Stimulated activated CD4-positive, alpha-beta T cell treated with anti-CD3 and anti-CD28 coated beads, Interleukin-1b, Interleukin-23, amount 100 ng/mL, for 1 hour (primary cell): ENCODE results near the gene TSHZ2.
"Not testable (repeated sequence)": the region's sequence is repeated elsewhere in the genome, so short reads cannot be mapped to it uniquely, and the experiment has no call there.

Experiments
- DNase-seq, 2 donors: peaks; one replicate each; pipeline ENCODE4 v3.0.0-alpha.2; 2020; ENCODE audit warnings: low read depth in 2 of 2

The TSHZ2 gene

DNA sequence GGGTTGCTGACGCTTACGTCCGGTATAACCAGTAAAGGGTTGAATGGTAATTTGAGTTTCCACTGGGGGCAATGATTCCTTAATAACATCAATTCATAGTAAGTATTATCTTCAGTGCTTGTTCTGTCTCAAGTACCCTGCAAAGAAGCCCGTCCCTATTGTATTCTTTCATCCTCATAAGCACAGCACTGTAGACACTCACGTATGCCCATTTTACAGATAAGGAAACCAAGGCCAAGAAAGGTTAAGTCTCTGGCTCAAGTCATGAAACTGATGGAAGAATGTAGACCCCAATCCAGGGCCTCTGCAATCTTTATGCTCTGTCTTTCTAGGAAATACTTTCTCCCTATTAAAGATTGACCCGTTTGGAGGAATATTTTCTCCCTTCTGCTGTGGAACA lies 370.3 kb downstream of the TSHZ2 start:
- DNase-seq: no peak

DNA sequence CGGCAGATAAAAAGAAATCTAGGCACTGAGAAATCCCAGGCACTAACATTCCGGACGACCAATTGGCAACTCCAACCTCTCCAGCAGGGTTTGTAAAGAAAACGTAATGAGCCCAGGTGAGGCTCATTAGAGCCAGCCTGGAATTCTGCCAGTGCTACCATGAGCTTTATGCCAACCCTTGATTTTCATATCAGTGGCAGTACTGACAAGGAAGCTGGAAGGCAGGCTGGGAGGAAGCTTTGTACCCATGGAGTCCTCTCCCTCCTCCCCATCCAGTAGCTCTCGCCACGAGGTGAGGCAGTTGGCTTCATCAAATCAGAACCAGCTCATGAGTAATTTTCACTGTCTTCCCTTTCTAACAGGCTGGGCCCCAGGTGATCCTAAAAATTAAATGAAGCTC lies 371.3 kb downstream of the TSHZ2 start:
- no peak for DNase-seq

DNA sequence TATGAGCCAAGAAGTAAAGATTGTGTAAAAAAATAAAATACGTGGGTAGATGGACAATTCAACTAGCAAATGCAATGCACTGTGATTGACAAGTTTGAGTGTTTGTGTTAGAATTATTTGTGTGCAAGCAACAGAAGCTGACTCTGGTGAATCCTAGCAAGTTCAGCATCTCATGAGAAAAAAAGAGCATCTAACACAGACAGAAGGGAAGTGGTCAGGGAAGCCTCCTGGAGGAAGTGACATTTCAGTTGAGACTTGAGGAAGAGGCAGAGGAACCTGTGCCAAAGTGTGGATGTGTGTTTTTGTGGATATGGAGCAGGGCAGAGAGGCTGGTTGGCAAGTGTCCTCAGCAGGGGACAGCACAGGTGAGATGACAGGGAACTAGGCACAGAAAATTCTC lies 372.7 kb downstream of the TSHZ2 start:
- no peak for DNase-seq

GRCh38 chr20:53345536-53346334 lies 373.6 kb downstream of the TSHZ2 start:
- no peak for DNase-seq

GRCh38 chr20:53346335-53346648 lies 374.1 kb downstream of the TSHZ2 start:
- no peak for DNase-seq

- no peak for DNase-seq
Measured at GRCh38 chr20:53349730-53350129, 377.6 kb downstream of the TSHZ2 start.

- DNase-seq: no peak
Measured at GRCh38 chr20:53352727-53353440, 380.7 kb downstream of the TSHZ2 start.

GRCh38 chr20:53354314-53354713 lies 382.2 kb downstream of the TSHZ2 start:
- no peak for DNase-seq

DNA sequence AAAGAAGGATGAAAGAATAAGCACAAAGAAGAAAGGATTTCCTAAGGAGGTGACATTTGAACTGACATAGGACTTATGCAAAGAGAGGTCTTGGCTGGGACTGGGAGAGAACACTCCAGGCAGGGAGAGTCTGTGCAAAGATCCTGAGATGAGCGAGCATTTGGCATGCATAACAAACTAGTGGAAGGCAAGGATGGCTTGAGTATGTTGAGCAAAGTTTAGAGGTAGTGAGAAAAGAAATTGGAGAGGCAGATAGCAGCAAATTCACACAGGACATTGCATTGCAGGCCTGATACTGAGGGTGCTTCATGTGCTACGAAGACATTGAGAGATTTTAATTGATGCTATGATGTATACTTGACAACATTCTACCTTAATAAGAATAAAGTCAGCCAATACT lies 383.6 kb downstream of the TSHZ2 start:
- DNase-seq: no peak

DNA sequence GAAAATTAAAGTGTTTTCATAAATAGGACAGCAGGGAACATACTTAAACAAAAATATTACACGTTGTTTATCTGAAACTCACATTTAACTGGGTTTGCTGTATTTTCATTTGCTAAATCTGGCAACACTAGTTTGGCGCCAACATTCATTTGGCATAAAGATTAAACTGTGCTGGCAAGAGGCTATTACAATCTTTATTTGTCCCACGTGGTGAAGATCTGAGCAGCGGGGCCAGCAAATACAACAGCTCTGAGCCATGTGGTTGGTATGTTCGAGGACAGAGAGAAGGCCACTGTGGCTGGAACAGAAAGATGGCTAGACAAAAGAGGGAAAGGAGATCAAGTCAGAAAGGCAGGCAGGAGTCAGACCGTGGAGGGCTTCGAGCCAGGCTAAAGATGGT lies 387.3 kb downstream of the TSHZ2 start:
- no peak for DNase-seq

DNA sequence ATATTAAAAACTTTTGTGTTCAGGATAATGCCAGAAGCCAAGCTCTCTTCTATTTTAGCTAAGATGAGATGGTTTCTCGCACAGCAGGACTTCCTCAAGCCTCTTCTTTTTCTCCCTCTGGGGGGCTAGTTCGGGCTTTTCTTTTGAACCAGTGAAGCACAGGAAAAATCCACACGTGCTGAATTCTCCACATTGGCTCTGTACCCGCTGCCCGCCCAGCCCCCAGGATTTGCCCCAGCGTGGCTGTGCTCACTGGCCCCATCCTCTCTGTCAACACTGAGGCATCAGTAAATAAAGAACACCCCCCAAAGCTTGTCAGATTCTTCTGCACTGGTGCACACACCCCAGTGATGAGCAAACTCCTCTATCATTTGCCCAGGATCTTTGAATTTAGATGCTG lies 388.7 kb downstream of the TSHZ2 start:
- DNase-seq: no peak

DNA sequence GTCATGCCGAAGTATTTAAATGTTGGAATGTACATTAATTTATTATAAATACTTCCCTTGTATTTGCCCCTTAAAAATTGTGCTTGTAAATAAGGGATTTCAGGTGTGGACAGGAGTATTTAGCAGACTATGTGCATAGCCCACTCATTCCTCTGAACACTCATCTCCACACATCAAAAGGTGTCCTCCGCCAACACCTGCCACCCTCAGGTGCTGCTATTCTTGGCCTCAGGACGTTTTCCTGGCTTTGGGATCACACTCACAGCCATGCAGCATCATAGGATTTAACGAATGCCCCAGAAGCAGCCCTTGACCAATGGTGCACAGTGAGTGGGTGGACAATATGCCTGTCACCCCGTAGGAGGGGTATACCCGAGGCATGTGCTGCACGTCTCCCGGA lies 390.6 kb downstream of the TSHZ2 start:
- no peak for DNase-seq

DNA sequence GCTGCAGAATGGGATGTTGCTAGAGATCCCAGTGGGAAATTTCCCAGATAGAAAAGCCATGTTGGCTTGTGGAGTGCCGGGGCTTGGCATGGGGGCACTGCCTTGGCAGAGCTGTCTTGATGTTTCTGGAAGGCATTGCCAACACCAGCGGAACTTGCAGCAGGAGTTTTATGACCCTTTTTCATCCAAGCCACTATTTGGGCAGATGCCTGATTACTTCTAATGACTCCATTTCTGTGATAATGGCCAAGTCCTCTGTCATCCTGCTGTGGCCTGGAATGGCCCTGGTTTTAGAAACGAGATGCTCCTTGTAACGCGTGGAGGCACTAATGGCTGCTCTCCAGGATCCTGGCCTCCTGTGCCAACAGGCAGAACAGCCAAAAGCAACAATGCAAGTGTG lies 392.5 kb downstream of the TSHZ2 start:
- no peak for DNase-seq

DNA sequence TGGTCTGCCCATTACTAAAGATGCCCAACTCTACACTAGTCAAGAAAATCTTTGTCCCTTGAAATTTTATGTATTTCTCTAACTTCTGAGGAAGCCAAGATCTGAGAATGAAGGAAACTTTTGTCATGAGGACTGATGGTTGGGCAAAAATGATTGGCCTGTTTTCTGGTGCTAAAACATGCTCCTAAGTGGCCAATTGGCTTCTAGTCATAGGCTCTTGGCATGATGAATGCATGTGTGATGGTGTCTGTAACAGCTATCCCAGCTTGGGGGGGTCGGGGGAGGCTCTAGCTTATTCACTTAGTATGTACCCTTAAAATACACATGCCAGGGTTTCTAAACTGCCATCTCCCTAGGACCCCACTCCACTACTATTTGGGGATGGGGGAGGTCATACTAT lies 392.9 kb downstream of the TSHZ2 start:
- no peak for DNase-seq

DNA sequence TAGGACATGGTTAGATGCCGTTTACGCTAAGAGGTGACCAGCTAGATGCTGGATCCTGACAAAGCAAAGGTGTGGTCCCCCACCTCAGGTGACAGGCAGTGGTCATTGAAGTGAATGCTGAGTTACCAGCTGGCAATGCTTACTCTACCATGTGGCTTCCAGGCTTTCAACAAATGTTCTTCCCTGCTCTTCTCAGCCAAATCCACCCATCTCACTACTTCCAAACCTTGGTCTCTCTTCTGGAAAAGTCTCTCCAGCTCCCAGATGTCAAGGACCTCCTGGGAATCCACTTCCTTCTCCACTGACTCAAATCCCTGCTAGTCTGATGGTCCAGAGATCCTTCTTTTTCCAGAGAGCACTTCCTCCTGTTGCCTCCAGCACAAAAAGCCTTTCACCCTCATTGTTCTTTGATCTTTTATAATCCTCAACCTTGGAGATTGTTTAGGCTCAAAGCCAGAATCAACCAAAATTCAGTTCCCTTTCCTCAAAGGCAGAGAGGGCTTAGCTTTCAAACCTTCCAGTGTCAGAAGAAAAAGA lies 393.4 kb downstream of the TSHZ2 start:
- no peak for DNase-seq

- DNase-seq: not testable (repeated sequence)
Measured at GRCh38 chr20:53366928-53367327, 394.8 kb downstream of the TSHZ2 start.

DNA sequence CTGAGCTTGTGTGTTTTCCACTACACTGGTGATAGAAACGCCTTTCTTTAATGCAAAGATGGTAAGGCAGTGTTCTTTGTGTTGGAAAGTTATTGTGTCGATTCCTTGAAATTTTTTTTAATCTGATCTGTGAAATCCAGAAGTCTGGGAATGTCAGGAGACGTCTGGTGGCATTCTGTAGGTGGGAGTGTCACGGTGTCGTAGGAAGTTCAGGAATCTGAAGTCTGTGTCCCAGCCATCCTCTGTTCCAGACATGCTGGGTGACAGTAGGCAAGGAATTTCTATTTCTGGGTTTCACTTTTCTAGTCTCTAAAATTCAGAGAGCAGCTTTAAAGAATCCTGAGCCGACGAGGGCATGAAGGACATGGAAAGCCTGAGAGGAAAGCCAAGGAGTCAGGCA lies 397.7 kb downstream of the TSHZ2 start:
- DNase-seq: no peak

DNA sequence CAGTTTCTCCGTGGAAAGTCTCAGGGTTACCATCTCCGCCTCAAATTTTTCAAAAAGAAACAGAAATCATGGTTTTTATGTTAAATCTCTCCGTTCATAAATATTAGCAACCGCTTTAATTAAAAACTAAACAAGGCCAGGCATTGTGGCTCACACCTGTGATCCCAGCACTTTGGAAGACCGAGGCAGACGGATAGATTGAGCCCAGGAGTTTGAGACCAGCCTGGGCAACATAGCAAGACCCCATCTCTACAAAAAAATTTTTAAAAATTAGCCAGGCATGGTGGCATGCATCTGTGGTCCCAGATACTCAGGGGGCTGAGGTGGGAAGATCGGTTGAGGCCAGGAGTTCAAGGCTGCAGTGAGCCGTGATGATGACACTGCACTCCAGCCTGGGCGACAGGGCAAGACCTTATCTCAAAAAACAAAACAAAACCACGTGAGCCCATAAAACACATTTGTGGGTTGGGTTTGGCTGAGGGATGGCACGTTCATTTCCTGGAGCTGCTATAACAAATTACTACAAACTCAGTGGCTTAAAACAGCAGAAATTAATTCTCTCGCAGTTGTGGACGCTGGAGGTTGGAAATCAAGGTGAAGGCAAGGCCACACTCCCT lies 398.3 kb downstream of the TSHZ2 start:
- DNase-seq: no peak

GRCh38 chr20:53371216-53371615 lies 399.1 kb downstream of the TSHZ2 start:
- no peak for DNase-seq

DNA sequence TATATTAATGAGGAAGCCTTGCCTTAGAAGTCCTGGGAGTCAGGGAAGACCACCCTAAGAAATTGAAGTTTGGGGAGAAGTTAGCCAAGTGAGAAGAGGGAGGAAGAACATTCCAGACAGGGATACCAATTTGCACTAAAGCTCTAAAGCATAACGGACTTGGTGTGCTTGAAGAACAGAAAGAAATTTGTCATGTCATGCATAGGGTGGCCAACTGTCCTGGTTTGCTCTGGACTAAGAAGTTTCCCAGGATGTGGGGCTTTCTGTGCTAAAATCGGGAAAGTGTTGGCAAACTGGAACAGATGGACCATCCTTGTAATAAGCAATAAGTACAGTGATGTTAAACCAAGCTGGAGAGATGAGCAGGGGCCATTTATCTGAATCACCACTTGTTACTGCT lies 403.9 kb downstream of the TSHZ2 start:
- no peak for DNase-seq

- DNase-seq: no peak
Measured at GRCh38 chr20:53379014-53379832, 407.1 kb downstream of the TSHZ2 start.

- DNase-seq: no peak
Measured at GRCh38 chr20:53379833-53380120, 407.6 kb downstream of the TSHZ2 start.
